SK-N-MC (cell line): ENCODE measurements around the gene TMEM119.

Experiments used
- EZH2 ChIP-seq: fragments of 200-600 bp; sonication (generic); IDR thresholded peaks from one replicate; pipeline ENCODE4 v1.6.1; 2017; ENCODE audit warnings: antibody characterized with exemption
- POLR2AphosphoS5 ChIP-seq: IDR thresholded peaks from 2 replicates; pipeline ENCODE4 v1.6.1; 2012; ENCODE audit warnings: mild to moderate bottlenecking, low read depth, low read length, borderline replicate concordance

- TF ChIP-seq EZH2 = no peak
- no peak for TF ChIP-seq POLR2AphosphoS5
Observed at GRCh38 chr12:108614041-108614440, 16.2 kb upstream of the TMEM119 start.
